ENCODE data around the gene ACR. TPM values are rescaled to one million over a fixed set of nuclear protein-coding genes. Genes with fewer than 3 reads are reported as not detected.
A peak's percentile ranks its signal among the peaks of the same experiment; 100 is the strongest.

The ACR gene
- total RNA-seq, 4 donors from 2014 or later: 0.27 to 1.4 TPM; not detected in 2

DNA sequence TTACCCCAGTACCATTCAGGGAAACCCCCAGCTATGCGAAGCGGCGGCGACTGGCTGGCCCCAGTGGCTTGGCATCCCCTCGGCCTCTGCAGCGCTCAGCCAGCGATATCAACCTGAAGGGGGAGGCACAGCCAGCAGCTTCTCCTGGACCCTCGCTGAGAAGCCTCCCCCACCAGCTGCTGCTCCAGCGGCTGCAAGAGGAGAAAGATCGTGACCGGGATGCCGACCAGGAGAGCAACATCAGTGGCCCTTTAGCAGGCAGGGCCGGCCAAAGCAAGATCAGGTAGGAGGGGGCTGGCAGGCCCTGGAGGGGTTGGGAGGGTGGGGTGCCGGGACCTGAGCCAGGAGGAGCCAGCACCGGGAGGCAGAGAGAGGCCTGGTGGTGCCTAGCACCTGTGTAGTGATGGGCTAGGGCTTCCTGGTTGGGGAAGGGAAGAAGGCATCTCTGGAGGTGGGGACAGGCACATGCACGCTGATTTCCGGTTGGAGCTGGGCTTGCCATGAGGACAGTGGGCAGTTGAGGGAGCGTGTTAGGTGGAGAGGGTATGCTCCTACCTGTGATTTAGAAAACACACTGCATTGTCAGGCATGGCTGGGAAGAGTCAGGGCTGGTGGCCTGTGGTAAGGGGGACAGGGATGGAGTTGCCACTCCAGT, 43.1 kb upstream of the ACR start:
- no peak overlapping the region for H3K27ac ChIP-seq
- H3K4me1 ChIP-seq: peaks cover 15 to 18% of the 10 kb centered on the region in 2 donors
- TF ChIP-seq POLR2A (IDR thresholded peaks at IDR 0.05): no peak
- TF ChIP-seq, protein P1, sequence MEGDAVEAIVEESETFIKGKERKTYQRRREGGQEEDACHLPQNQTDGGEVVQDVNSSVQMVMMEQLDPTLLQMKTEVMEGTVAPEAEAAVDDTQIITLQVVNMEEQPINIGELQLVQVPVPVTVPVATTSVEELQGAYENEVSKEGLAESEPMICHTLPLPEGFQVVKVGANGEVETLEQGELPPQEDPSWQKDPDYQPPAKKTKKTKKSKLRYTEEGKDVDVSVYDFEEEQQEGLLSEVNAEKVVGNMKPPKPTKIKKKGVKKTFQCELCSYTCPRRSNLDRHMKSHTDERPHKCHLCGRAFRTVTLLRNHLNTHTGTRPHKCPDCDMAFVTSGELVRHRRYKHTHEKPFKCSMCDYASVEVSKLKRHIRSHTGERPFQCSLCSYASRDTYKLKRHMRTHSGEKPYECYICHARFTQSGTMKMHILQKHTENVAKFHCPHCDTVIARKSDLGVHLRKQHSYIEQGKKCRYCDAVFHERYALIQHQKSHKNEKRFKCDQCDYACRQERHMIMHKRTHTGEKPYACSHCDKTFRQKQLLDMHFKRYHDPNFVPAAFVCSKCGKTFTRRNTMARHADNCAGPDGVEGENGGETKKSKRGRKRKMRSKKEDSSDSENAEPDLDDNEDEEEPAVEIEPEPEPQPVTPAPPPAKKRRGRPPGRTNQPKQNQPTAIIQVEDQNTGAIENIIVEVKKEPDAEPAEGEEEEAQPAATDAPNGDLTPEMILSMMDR (IDR thresholded peaks at IDR 0.05): no peak
- H3K9me3 ChIP-seq: no peaks in the 10 kb centered on the region
- no peaks in the 10 kb centered on the region for H3K36me3 ChIP-seq
- DNase-seq: no peak
- no peaks in the 10 kb centered on the region for H3K27me3 ChIP-seq
- intact Hi-C loops (cut with DNase I): no loop called here
- H3K4me3 ChIP-seq (replicated peaks in 1 of 3): no peak overlapping the region
- WGBS, 2 donors: 75 to 89% methylated on average over 16 of the region's 18 CpGs

DNA sequence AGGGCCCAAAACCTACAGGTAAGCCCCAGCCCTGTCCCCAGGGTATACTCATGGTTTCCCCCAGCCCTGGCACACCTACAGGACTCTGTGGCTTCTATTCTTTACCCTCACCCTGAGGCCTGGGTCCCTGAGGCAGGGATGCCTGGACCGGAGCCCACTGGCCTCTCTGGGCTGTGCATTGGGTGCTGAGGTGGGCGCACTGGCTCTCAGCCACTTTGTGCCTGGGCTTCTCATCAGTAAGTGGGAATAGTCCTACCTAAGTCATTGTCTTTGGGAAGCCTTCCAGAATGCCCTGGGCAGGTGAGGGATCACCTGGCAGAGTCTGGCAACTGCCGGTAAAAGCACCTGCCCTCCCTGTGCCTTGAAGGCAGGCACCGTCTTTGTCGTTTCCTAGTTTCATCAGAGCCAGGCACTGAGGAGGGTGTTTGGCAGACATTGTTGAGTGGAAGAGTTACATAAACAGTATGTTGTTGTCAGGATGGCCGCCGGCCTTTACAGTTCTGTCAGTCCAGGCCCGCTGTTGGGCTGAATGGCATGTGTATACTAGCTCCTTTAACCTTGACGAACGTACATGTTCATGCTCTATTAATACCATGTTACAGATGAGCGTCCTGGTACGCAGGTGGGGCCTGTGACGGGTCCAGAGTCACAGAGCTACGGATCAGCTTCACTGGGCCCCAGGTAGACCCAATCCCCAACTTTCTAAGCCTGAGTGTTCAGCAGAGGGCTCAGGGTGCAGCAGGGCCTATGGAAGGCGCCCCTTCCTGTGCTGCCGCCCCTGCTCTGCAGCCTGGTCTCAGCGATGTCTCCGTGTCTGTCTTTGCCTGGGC, 42.4 kb upstream of the ACR start:
- DNase-seq: no peak
- 80 to 90% methylated on average over 15 to 17 of the region's 18 CpGs for WGBS, 2 donors
- Histone ChIP-seq H3K4me3 (replicated peaks in 1 of 3) (no peak overlapping the region), H3K27me3 (no peaks in the 10 kb centered on the region), H3K27ac (no peak overlapping the region), H3K4me1 (peaks cover 15 to 18% of the 10 kb centered on the region in 2 donors), H3K36me3 (no peaks in the 10 kb centered on the region), H3K9me3 (no peaks in the 10 kb centered on the region)
- intact Hi-C loops (cut with DNase I): no loop called here
- TF ChIP-seq, protein P1 (IDR thresholded peaks at IDR 0.05): no peak
- no peak for TF ChIP-seq POLR2A (IDR thresholded peaks at IDR 0.05)

GRCh38 chr22:50696251-50696798, 41.7 kb upstream of the ACR start:
- Histone ChIP-seq H3K9me3 (no peaks in the 10 kb centered on the region), H3K27me3 (no peaks in the 10 kb centered on the region), H3K36me3 (no peaks in the 10 kb centered on the region), H3K4me1 (peaks cover 15 to 18% of the 10 kb centered on the region in 2 donors), H3K4me3 (replicated peaks in 1 of 3) (no peak overlapping the region), H3K27ac (no peak overlapping the region)
- intact Hi-C loops (cut with DNase I): no loop called here
- no peak for DNase-seq
- TF ChIP-seq, protein P1 (IDR thresholded peaks at IDR 0.05): no peak
- no peak for TF ChIP-seq POLR2A (IDR thresholded peaks at IDR 0.05)
- WGBS, 2 donors: 56 to 65% methylated on average over 13 to 21 of the region's 21 CpGs

- WGBS, 2 donors: 11 to 23% methylated on average over 5 to 21 of the region's 58 CpGs
- no peaks in the 10 kb centered on the region for H3K9me3 ChIP-seq
- peak overlapping the region in 1 of 3 donors; percentile 42 for H3K4me3 ChIP-seq (replicated peaks in 1 of 3)
- no peak for TF ChIP-seq POLR2A (IDR thresholded peaks at IDR 0.05)
- TF ChIP-seq, protein P1 (IDR thresholded peaks at IDR 0.05): peak in 3 of 6 experiments; percentile 29 to 45 (median 36)
- no peak overlapping the region for H3K27ac ChIP-seq
- intact Hi-C loops (cut with DNase I): no loop called here
- no peaks in the 10 kb centered on the region for H3K27me3 ChIP-seq
- H3K36me3 ChIP-seq: no peaks in the 10 kb centered on the region
- peak in 1 of 2 donors; percentile 22 for DNase-seq
- H3K4me1 ChIP-seq: peaks cover 15 to 18% of the 10 kb centered on the region in 2 donors
Observed at GRCh38 chr22:50696799-50697561, 41.0 kb upstream of the ACR start.
